SHP77 treated with DMSO at 0.1 percent for 48 hours (cell line): ENCODE results near the gene RNF175.

Experiments
- DNase-seq: peaks from one replicate; lab custom pipeline; 2025; lab: John Stamatoyannopoulos, UW

RNF175 gene

DNA sequence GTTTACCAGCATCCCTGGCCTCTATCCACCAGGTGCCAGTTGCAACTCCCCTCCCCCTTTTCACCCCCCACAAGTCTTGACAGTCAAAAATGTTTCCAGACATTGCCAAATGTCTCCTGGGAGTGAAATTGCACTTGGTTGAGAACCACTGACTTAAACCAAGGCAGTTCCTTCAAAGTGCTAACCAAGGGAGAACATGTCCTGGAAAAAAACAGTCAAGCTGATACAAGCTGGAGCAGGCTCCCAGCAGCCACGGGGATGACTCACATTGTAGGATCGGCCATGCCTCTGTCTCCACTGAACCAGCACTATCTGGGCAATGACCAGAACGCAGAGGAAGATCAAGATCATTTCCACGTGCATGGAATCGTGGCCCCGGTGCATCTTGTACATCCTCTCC is 11.4 kb downstream of the RNF175 start:
- no peak for DNase-seq

DNA sequence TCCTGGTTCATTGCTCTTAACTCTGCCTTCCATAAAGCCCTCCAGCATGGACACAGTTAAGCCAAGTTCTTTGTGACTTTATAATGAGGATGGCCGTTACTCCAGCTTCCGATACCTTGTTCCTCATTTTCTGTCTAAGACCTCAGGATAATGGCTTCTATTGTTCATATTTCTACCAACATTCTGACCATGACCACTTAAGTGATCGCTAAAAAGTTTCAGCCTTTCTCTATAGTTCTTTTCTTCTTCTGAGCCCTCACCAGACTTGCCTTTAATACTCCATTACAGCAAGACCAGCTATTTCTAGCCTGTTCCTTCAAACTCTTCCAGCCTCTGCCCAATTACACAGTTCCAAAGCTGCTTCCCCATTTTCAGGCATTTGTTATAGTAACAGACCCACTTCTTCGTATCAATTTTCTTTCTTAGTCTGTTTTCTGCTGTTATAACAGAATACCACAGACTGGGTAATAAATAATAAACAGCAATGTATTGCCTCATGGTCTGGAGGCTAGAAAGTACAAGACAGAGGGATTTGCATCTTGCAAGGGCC is 12.3 kb downstream of the RNF175 start:
- DNase-seq = no peak

DNA sequence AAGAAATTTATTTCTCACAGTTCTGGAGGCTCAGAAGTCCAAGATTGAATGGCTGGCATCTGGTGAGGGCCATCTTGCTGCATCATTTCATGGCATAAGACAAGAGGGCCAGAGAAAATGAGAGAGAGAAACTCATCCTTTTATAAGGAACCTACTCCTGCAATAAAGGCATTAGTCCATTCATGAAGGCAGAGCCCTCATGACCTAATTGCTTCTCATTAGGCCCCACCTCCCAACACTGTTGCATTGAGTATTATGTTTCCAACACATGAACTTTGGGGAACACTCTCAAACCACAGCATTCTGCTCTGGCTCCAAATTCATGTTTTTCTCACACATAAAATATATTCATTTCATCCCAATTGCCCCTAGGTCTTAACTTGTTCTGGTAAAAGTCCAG is 14.2 kb downstream of the RNF175 start:
- no peak for DNase-seq

DNA sequence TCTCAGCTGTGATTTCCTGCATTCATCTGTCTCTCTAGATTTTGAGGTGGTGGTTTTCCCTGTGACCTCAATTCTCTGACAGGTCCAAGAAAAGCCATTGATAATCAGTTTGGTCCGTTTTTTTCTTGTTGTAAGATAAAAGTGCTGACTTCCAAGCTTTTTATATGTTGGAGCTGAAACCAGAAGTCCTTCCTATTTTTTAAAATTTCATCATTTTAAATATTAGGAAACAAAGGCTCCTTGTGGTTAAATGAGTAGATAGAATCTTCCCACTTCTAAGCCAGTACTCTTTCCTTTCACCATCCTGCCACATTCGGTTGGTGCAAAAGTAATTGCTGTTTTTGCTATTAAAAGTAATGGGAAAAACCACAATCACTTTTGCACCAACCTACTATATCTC is 18.3 kb downstream of the RNF175 start:
- DNase-seq = no peak

DNA sequence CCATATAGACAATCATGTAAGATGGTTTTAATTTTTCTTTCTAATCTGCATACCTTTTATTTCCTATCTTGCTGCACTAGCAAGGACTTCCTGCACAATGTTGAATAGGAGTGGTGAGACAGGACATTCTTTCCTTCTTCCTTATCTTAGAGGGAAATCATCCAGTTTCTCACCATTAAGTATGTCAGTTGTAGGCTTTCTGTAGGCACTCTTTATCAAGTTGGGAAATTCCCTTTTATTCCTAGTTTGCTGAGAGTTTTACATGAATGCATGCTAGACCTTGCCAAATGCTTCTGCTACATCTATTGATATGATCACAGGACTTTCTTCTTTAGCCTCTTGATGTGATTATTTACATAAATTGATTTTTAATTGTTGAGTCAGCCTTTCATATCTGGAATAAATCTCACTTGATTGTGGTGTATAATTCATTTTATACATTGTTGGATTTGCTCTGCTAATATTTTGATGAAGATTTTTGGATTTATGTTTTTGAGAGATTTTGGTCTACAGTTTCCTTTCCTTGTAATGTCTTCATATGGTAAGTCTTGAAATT is 23.8 kb downstream of the RNF175 start:
- no peak for DNase-seq

DNA sequence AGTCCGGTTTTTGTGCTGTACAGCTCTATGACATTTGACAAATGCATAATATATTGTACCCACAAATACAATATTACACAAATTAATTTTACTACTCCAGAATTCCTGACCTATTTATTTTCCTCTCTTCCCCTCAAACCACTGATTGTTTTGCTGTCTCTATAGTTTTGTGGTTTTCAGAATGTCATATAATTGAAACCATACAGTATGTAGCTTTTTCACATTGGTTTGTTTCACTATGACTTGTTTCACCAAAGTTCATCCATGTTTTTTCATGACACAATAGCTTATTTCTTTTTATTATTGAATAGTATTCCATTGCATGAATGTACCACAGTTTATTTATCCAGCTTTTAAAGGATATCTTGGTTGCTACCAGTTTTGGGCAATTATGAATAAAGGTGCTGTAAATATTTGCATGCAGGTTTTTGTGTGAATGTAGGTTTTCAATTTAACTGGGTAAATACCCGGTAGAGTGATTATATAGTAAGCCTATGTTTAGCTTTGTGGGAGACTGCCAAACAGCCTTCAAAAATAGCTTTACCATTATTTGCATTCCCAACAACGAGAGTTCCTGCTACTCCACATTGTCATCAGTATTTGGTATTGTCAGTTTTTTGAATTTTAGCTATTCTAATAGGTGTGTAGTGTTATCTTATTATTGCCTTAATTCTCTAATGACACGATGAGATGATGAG is 25.9 kb downstream of the RNF175 start:
- no peak for DNase-seq

DNA sequence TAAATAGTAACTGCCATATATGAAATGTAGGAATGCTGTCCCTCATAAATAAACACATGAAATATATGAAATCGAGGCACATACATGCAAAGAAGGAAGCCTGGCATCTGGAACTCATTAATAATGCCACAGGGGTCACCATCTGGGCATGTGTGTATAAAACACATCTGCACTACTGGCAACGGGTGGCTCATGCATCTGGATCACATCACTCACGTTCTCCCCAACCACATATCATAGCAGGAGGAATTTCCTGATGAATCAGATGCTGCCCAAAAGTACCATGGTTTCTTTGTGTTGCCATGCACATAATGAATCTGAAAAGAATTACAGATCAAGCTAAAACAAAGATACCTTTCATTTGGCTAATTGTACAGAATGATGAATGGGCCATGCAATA is 28.6 kb downstream of the RNF175 start:
- DNase-seq = no peak

DNA sequence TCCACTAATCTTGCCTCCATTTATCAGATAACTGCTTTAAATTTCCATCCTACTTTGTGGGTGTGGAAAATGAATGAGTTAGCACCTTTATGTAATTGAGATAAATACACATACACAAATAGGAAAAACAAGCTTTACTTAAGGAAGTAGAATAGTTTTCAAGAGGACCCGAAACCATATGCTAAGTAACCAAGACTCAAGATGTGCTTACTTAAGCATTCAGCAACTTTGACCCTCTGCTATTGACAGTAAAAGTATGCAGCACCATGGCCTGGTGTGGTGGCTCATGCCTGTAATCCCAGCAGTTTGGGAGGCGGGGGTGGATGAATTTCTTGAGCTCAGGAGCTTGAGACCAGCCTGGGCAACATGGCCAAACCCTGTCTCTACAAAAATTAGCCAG is 29.9 kb downstream of the RNF175 start:
- no peak for DNase-seq

DNA sequence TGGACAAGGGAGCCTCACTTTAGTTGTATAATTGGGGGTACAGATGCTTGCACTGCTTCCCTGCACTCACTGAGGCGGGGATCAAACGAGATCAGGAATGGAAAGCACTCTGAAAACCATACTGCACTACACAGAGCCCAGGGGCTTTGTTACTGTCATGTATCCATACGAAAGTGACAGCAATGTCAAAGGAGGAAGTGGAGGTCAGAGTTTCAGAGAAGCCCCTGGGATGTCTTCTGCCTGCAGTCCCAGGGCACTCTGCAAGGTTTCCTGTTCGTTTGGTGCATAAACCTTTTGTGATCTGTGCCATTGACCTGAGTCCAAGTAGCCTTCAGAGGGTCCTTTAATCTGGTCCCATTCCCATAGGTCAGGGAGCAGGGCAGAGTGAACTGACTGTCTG is 31.2 kb downstream of the RNF175 start:
- no peak for DNase-seq

DNA sequence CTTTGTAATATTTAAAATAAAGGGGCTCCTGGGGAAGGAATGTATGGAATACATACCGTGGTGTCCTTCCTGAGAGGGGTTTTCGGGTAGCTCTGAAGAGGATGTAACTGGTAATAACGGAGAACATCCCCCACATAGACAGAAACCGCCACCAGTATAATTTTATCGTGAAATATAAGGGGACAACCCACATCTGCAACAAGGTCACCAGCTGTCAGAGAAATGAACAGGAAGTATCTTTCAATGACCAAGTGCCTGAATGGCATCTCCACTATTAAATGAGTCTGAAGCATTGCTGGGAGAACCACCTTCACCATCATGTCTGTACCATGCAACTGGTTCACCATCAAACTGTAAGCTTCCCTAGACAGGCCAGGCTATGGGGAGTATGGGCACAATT is 31.7 kb downstream of the RNF175 start:
- no peak for DNase-seq

DNA sequence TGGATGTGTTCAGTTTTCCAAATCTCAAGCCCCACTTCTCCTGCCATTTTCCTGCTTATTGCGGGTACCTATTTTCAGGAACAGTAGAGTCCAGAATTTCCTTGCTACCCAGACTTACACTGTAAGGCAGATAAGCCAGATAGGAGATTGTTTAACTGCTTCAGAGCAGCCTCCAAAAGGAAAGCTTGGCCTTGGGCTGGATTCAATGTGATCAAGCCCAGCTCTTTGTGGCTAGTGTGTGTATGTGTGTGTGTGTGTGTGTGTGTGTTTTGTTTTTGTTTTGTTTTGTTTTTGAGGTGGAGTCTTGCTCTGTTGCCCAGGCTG is 34.0 kb downstream of the RNF175 start:
- DNase-seq = no peak

DNA sequence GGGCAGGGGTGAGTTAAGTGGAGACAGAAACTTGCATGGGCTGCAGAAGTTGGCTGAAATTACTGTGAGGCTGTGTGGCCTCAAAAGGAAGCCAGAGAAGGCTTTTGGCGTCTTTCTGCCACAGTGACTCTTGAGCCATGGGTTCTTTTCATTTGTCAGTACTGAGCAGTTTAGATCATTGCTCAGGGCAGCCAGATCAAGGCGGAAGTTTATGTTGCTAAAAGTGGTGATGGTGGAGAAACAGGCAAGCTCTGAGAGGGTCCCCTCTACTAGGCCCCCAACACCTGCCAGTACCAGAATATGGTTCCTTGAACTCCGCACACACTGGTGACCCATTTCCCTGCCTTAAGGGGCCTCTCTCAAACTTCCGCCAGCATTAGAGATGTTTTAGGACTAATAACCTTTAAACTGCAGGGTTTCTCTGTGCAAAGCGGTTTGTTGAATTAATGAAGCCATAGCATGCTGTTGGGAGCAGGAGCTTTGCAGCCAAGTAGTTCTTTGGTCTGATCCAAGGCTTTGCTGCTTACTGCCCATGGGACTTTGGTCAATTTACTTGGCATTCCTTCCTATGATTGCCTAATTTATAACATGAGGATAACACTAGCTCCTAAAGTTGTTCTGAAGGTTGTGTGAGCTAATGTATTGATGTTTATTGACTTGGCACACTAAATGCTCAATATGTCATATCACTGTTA is 34.5 kb downstream of the RNF175 start:
- no peak for DNase-seq

DNA sequence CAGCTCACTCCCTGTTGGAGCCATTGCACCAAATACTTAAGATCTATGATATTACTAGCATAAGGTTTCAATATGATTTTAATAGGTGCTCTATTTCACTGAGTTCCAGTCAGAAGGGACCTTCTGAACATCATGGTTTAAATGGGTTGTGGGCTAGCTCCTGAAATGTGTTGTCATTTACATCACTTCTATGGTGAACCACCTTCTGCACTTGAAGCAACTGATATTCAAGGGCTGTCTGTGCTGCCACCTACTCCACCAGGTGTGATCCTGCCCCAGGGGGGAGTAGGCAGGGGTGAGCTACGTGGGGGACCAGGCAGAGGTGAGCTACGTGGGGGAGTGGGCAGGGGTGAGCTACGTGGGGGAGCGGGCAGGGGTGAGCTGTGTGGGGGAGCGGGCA is 35.2 kb downstream of the RNF175 start:
- DNase-seq = no peak

DNA sequence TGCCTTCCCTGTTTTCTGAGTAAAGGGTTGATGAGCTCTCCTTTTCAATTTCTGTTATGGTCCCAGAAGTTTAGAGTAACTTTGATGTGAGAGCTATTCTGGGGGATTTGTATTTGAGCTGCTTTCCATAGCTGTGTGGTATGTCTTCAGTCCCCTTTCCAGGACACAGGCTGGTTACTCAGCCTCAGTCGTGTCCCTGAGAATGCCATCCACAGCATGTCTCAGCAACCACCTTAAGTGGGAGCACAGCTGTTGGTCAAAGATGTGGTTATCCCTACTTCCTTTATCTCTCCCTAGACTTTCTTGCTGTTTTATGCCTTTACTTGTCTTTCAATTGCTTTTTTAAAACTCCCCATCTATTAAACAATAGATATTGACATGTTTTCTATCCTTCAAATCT is 37.8 kb downstream of the RNF175 start:
- no peak for DNase-seq

DNA sequence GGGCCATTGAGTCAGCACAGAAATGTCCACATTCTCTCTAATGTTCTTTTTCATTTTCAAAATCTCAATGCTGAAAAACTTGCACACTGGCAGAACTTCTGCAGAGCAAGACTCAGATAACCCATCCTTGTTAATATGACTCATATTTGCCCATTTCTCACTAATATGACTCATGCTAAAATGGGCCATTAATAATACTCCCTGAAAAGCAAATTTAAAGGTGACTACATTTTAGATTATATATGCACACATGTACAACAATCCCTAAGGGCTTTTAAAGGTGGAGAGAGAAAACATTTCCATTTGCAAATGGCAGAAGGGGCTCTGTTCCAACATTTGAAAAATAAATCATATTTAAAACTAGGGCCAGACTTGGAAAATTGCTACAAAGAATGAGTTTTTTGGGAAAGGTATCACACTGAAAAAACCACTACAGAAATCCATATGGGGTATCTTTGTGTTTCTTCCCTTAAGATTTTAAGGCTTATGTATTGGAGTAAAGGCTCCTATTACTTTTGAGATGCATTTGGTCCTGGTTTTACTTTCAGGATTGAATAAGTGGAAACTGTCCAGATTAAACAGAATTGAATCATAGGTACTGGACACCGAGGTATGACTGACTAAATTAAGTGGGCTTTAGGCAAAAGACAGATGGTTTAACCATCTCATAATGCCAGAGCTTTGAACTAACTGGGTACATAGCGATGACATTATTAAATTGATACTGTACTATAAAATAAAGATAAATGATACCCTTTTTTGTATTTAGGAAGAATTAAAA is 45.8 kb downstream of the RNF175 start:
- no peak for DNase-seq

DNA sequence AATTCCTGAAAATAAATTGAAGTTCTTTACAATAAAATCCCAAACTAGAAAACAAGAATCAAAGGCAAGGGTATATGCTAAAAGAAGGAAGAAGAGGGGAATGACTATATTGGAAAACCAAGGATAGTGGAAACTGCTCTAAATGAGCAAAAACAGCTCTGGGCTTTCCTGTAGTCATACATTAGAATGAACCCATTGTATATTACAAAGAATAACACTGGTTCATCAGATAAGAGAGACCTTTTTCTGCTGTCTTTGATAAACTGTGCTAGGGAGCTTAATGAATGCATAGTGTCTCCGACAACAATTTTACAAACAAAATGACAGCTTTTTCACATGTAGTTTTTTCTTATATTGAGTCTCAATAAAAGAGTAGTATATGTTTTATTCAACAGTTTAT is 49.1 kb downstream of the RNF175 start:
- DNase-seq = no peak

DNA sequence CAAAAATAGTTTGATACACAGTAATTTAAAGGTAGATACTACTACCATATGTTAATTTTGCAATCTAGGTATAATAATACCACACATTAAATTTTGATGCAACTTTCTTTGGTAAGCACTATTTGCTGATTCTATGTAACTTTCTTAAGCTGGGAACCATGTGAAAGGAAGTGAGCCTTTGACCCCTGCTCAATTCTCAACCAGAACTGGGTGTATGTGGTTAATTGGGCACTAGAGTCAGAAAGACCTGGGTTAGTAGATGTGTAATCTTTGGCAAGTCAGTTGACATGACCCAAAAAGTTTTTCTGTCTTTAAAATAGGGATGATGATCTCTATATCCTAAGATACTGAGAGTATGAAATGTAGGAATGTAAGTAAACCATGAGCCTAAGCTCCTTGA is 53.3 kb downstream of the RNF175 start:
- DNase-seq = no peak

DNA sequence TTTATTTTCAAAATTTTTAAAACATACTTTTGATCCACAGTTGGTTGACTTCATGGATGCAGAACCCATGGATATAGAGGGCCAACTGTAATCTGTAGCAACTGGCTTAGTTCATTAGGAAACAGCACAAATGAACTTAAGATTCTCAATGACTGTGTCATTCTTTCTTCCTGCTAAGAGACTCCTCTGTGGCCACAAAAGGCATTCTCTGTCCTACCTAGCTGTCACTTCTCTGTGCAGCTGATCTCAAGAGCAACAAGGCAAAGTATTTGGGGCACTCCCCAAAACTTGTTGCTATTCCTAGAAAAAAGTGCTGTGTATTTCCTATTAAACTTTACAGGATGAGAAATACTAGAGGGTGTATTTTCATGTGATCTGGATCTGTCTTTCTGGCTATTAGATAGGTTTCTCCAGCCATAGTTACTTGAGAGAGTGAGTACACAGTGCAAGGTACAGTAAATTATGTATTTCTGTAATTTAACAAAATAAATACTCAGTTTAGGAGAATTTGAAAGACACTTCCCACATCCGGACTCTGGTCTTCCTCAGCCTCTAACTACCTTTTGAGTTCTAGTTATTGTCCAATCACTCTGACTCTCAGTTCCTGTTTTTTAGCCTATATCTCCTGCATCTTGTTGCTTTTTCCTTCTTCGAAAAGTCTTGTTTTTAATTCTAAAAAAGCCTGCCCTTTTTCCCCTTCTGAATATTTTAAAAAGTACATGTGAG is 53.9 kb downstream of the RNF175 start:
- DNase-seq = no peak

DNA sequence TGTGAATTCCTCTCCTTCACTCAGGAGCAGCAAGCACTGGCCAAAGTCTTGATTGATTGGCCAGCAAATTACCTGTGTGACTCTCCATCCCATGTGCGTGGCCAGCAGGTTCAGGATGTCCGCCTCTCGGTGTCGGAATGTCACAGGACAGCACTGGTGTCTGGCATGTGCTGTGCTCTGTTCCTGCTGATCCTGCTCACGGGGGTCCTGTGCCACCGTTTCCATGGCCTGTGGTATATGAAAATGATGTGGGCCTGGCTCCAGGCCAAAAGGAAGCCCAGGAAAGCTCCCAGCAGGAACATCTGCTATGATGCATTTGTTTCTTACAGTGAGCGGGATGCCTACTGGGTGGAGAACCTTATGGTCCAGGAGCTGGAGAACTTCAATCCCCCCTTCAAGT is 55.3 kb downstream of the RNF175 start:
- DNase-seq = no peak

DNA sequence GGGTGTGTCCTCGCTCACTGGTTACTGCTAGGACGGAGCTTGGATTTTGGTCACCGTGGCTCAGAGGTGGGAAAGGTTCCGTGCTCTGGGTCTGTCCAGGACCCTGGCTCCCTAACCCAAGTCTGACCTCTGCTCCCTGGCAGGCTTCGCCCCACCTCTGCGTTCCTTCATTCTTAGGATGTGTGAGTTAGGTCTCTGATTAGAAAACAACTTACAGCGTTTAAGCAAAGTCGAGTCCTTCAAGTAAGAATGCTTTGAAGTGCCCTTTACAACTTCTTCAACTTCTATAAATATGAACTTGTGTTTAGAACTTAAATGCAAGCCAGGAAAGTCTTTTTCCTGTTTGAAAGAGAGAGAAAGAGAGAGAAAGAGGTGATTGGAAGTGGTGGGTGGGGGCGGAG is 74.9 kb downstream of the RNF175 start:
- DNase-seq = no peak

DNA sequence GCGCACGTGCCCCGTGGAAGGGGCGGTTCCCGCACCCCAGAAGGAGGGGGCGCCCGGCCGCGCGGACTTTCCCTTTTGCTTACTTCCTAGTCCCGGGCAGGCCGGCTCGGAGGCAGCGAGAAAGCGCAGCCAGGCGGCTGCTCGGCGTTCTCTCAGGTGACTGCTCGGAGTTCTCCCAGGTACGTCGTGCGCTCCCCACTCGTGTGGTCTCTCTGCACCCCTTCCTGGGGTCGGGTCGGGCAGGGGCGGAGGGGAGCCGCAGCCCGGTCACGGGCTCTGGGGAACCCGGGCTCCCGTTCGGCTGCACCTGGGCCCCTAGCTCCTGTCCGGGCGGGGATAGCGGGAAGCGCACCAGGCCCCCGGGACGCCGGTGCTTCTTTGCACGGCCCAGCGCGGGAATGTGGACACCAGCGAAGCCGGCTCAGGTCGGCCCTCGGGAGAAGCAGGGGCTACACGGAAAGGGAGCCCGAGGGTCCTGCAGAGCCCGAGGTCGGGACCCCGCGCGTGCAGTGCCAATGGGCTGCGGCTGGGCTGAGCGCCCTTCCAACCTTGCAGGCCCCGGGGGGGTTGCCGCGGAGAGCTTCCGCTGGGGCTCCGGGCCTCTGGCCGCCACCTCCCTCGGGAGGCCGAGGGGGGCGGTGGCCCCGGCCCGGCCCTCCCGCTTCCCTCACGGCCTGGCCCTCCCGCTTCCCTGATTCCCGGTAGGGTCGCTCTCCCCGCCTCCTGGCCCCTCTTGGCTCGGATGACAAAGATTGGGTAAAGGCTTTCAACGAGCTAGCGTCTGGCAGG is 75.4 kb downstream of the RNF175 start, which contains the start of gene TLR2:
Gene TLR2 (plus strand): TSS at position 99 of the 789 bp plus-strand sequence. CDS start 18,628 bp downstream, outside the sequence.
- DNase-seq = no peak
